ENCODE results near the gene ANKRD23. TPM values are rescaled to one million over a fixed set of nuclear protein-coding genes. Genes with fewer than 3 reads are reported as not detected.

Gene ANKRD23
- total and polyA plus RNA-seq, 2 experiments from 2014 or later: 3.3 to 11.0 TPM

DNA sequence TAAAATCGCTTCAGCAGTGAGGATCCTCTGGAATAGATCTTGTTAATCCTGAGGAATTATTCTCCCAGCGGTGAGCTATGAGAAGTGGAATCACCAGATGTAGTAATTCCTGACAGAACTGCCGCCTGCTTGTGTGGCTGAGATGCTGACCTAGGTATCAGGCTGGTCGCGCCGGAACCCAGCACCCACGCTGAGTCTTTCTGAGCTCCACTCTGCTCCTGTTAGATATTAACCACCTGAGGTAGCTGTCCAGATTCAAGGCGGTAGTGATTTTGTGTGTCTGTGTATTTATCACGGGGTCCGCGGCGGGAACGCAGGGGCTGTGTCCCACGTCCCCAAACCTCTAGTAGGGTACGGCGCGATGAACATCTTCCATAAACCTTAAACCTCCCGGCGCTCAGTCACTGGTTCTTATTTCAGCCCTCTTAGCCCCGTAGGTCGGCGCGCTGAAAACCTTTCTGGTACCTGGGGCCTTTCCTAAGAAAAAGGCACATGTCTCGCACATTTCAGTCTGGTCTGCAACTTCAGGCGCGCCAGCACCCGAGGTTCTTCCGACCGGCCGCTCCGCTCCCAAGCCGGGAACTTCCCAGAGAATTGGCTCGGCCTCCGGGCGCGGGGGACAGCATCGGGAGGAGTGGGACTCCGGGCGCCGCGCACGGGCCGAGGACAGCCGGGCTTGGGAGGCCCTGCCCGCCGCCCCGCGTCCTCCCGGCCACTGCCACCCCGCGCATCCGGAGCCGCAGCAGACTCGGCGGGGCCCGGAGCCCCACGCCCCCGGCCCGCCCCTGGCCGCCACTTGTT, 28.3 kb downstream of the ANKRD23 start:
- H3K4me1 ChIP-seq (ENCODE audit: low read depth): peaks cover 51% of the 10 kb centered on the region
- TF ChIP-seq, protein P1, sequence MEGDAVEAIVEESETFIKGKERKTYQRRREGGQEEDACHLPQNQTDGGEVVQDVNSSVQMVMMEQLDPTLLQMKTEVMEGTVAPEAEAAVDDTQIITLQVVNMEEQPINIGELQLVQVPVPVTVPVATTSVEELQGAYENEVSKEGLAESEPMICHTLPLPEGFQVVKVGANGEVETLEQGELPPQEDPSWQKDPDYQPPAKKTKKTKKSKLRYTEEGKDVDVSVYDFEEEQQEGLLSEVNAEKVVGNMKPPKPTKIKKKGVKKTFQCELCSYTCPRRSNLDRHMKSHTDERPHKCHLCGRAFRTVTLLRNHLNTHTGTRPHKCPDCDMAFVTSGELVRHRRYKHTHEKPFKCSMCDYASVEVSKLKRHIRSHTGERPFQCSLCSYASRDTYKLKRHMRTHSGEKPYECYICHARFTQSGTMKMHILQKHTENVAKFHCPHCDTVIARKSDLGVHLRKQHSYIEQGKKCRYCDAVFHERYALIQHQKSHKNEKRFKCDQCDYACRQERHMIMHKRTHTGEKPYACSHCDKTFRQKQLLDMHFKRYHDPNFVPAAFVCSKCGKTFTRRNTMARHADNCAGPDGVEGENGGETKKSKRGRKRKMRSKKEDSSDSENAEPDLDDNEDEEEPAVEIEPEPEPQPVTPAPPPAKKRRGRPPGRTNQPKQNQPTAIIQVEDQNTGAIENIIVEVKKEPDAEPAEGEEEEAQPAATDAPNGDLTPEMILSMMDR (IDR thresholded peaks at IDR 0.05; ENCODE audit: low read depth, low read length): no peak
- peak in 1 of 2 donors; percentile 65 for DNase-seq (ENCODE audit: low read depth in 1 of 2, low spot score in 1 of 2)
- H3K36me3 ChIP-seq: no peaks in the 10 kb centered on the region
- peak overlapping the region; percentile 59 for H3K4me3 ChIP-seq
- no peaks in the 10 kb centered on the region for H3K9me3 ChIP-seq (ENCODE audit: low read depth)
- no peaks in the 10 kb centered on the region for H3K27me3 ChIP-seq
- H3K27ac ChIP-seq: peak overlapping the region; percentile 44

DNA sequence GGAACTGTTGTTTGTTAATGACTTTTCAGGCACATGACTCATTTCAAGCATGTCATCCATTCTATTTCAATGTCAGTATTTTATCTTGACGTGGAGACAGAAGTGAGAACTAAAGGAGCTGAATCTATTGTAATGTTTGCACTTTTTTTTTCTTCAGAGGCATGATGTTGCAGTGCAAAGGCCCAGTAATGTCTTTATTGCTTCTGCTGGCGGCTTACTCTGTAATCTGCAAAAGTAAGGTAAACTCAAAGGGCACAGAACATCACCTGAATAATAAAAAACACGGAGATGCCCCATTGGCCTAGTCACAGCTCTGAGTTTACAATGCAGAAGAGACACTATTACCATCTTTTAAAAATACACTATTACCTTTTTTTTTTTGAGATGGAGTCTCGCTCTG, 30.2 kb downstream of the ANKRD23 start:
- Histone ChIP-seq H3K27ac (peak overlapping the region; percentile 7), H3K4me1 (ENCODE audit: low read depth) (peaks cover 50% of the 10 kb centered on the region), H3K36me3 (no peaks in the 10 kb centered on the region), H3K9me3 (ENCODE audit: low read depth) (no peaks in the 10 kb centered on the region), H3K27me3 (no peaks in the 10 kb centered on the region), H3K4me3 (no peak overlapping the region)
- DNase-seq (ENCODE audit: low read depth in 1 of 2, low spot score in 1 of 2): no peak
- TF ChIP-seq, protein P1 (IDR thresholded peaks at IDR 0.05; ENCODE audit: low read depth, low read length): no peak

DNA sequence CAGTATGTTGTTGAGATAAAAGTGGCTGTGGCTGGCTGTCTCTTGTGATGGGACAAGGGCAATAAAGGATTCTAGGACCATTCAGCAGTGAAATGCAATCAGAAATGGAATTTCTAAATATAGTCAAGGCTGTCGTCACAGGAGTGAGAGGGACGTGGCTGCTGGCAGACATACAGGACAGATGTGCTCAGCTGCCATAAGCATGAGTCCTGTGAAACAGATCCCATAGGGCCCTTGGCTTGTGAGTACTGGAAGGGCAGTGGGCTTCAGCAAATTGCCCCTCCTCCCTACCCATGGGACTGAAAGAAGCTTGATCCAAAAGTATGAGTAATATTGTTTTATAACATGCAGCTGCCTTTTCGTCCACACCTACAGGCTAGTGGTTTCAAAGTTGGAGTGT, 31.9 kb downstream of the ANKRD23 start:
- H3K9me3 ChIP-seq (ENCODE audit: low read depth): no peaks in the 10 kb centered on the region
- H3K4me1 ChIP-seq (ENCODE audit: low read depth): peaks cover 37% of the 10 kb centered on the region
- H3K27ac ChIP-seq: peak overlapping the region; percentile 70
- peak; percentile 32 to 58 for DNase-seq (ENCODE audit: low read depth in 1 of 2, low spot score in 1 of 2)
- no peaks in the 10 kb centered on the region for H3K36me3 ChIP-seq
- H3K4me3 ChIP-seq: no peak overlapping the region
- H3K27me3 ChIP-seq: no peaks in the 10 kb centered on the region
- TF ChIP-seq, protein P1 (IDR thresholded peaks at IDR 0.05; ENCODE audit: low read depth, low read length): no peak

DNA sequence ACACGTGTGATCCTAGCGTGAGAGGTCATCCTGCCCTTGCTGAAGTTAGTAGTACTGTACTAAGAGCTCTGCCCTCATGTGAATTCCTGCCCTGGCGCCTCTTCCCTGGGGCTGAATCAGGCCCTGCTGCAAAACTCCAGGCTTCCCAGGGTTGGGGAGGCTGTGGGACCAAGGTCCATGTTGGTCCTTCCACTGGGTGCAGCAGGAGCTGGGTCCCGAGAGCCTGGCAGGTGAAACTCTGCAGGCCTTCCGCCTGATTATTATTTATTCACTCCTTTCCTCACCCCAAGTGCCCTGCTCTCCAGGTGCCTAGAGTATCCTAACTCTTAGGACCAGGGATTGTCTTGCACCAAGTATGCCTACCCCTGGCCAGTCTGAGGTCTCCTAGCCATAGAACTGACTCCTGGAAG, 33.0 kb downstream of the ANKRD23 start:
- Histone ChIP-seq H3K4me3 (no peak overlapping the region), H3K27me3 (no peaks in the 10 kb centered on the region), H3K9me3 (ENCODE audit: low read depth) (no peaks in the 10 kb centered on the region), H3K4me1 (ENCODE audit: low read depth) (peaks cover 37% of the 10 kb centered on the region), H3K36me3 (no peaks in the 10 kb centered on the region), H3K27ac (peak overlapping the region; percentile 23)
- TF ChIP-seq, protein P1 (IDR thresholded peaks at IDR 0.05; ENCODE audit: low read depth, low read length): no peak
- DNase-seq (ENCODE audit: low read depth in 1 of 2, low spot score in 1 of 2): no peak

DNA sequence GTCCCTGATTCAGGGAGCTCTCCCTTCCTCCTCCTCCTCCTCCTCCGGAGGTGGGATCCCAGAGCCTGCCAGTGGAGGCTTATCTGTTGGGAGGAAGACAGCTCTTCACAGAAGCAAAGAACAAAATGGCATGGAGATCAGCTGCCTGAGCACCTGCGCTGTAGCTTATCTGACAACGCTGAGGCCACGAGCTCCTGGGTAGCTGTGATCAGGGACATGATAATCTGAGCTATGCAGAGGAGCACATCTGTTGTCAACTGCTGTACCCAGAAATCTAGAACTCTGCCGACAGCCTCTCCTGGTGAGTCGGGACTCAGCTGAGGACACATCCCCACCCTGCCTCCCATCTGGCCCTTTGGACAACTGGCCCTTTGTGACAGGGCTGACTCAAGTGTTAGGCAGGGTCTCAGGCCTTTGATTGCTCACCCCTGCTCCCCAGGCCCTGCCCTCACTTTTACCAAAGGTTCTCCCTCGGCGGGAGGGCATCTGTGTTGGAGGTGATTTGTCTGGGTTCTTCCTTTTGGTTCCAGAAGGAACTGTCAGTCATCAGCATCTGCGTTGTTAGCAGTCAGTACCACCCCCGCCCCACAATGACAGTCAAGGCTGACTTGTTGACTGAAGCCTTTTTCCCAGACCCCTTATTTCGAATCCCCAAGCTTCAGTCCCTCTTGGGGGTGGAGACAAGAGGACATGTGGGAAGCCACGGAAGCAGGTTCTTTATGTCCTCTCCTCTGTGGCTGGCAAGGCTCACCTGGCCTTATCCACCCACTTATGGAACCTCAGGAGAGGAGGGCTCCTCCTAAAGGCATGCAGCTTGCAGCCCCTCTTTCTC, 33.7 kb downstream of the ANKRD23 start:
- TF ChIP-seq, protein P1 (IDR thresholded peaks at IDR 0.05; ENCODE audit: low read depth, low read length): no peak
- Histone ChIP-seq H3K4me3 (no peak overlapping the region), H3K9me3 (ENCODE audit: low read depth) (no peaks in the 10 kb centered on the region), H3K27ac (peak overlapping the region; percentile 58), H3K4me1 (ENCODE audit: low read depth) (peaks cover 37% of the 10 kb centered on the region), H3K36me3 (no peaks in the 10 kb centered on the region), H3K27me3 (no peaks in the 10 kb centered on the region)
- no peak for DNase-seq (ENCODE audit: low read depth in 1 of 2, low spot score in 1 of 2)
